ENCODE measurements around the gene PSMG4. TPM values are rescaled to one million over a fixed set of nuclear protein-coding genes. Genes with fewer than 3 reads are reported as not detected.
A peak's percentile ranks its signal among the peaks of the same experiment; 100 is the strongest.

The PSMG4 gene
- total RNA-seq, 2 experiments from 2014 or later = 12.3 to 12.8 TPM

- ChIA-PET CTCF (no interaction called here), POLR2A (no interaction called here)
- Mint-ChIP-seq H3K4me1 (ENCODE audit: low read depth) (peaks cover 57% of the 10 kb centered on the region), H3K27ac (no peak within 1 kb of the TSS), H3K36me3 (ENCODE audit: low read depth) (no peaks in the 10 kb centered on the region), H3K4me3 (peak within 1 kb of the TSS; percentile 79), H3K27me3 (peaks cover 77% of the 10 kb centered on the region), H3K9me3 (no peaks in the 10 kb centered on the region)
- H3K9me3 ChIP-seq (ENCODE audit: control insufficient read depth in 1 of 2, insufficient read depth in 1 of 2, low read length in 2 of 2) = peaks cover 0 to 43% of the 10 kb centered on the region in 2 experiments
- DNase-seq = no peak
- no peak within 1 kb of the TSS for H3K27ac ChIP-seq (ENCODE audit: low read depth in 1 of 2, low read length in 2 of 2)
- no peaks in the 10 kb centered on the region for H3K36me3 ChIP-seq (ENCODE audit: insufficient read depth, low read length)
- intact Hi-C loops (cut with DNase I, micrococcal nuclease) = loop anchor here in 1 of 2 experiments (5.0 kb wide), 1 partner anchor 65 kb away; no protein-coding TSS in a partner anchor
- TF ChIP-seq, protein P1, sequence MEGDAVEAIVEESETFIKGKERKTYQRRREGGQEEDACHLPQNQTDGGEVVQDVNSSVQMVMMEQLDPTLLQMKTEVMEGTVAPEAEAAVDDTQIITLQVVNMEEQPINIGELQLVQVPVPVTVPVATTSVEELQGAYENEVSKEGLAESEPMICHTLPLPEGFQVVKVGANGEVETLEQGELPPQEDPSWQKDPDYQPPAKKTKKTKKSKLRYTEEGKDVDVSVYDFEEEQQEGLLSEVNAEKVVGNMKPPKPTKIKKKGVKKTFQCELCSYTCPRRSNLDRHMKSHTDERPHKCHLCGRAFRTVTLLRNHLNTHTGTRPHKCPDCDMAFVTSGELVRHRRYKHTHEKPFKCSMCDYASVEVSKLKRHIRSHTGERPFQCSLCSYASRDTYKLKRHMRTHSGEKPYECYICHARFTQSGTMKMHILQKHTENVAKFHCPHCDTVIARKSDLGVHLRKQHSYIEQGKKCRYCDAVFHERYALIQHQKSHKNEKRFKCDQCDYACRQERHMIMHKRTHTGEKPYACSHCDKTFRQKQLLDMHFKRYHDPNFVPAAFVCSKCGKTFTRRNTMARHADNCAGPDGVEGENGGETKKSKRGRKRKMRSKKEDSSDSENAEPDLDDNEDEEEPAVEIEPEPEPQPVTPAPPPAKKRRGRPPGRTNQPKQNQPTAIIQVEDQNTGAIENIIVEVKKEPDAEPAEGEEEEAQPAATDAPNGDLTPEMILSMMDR (IDR thresholded peaks at IDR 0.05) = no peak
- H3K4me1 ChIP-seq (ENCODE audit: insufficient read depth, low read length) = peaks cover 55% of the 10 kb centered on the region
- peak; percentile 6 for ATAC-seq (ENCODE audit: poor library complexity)
- peaks cover 61% of the 10 kb centered on the region in 2 experiments for H3K27me3 ChIP-seq (ENCODE audit: control insufficient read depth in 1 of 2, insufficient read depth in 2 of 2, low read length in 2 of 2)
- H3K4me3 ChIP-seq (ENCODE audit: low read length) = peak within 1 kb of the TSS; percentile 45
These were observed 31.2 kb upstream of the PSMG4 start, which contains the start of gene TUBB2B for GRCh38 chr6:3227363-3228045. TSS of gene TUBB2B (minus strand) at chr6:3227653. CDS start at chr6:3227543, 110 bp downstream.

GRCh38 chr6:3228046-3228671 is 30.6 kb upstream of the PSMG4 start:
- peaks cover 66 to 67% of the 10 kb centered on the region in 2 experiments for H3K27me3 ChIP-seq (ENCODE audit: control insufficient read depth in 1 of 2, insufficient read depth in 2 of 2, low read length in 2 of 2)
- Mint-ChIP-seq H3K27ac (no peak overlapping the region), H3K4me3 (peak overlapping the region; percentile 71), H3K36me3 (ENCODE audit: low read depth) (no peaks in the 10 kb centered on the region), H3K27me3 (peaks cover 83% of the 10 kb centered on the region), H3K9me3 (no peaks in the 10 kb centered on the region), H3K4me1 (ENCODE audit: low read depth) (peaks cover 57% of the 10 kb centered on the region)
- DNase-seq (peak in 3 of 14 experiments; percentile 11 to 45 (median 44)), ATAC-seq (ENCODE audit: poor library complexity) (peak; percentile 30)
- peaks cover 55% of the 10 kb centered on the region for H3K4me1 ChIP-seq (ENCODE audit: insufficient read depth, low read length)
- H3K9me3 ChIP-seq (ENCODE audit: control insufficient read depth in 1 of 2, insufficient read depth in 1 of 2, low read length in 2 of 2) = peaks cover 0 to 43% of the 10 kb centered on the region in 2 experiments
- no peak overlapping the region for H3K27ac ChIP-seq (ENCODE audit: low read depth in 1 of 2, low read length in 2 of 2)
- H3K4me3 ChIP-seq (ENCODE audit: low read length) = peak overlapping the region; percentile 45
- intact Hi-C loops (cut with DNase I, micrococcal nuclease) = loop anchor here in 1 of 2 experiments (5.0 kb wide), 1 partner anchor 66 kb away; no protein-coding TSS in a partner anchor
- H3K36me3 ChIP-seq (ENCODE audit: insufficient read depth, low read length) = no peaks in the 10 kb centered on the region
- POLR2A ChIA-PET = no interaction called here
- TF ChIP-seq, protein P1 (IDR thresholded peaks at IDR 0.05) = no peak
- CTCF ChIA-PET = no interaction called here

DNA sequence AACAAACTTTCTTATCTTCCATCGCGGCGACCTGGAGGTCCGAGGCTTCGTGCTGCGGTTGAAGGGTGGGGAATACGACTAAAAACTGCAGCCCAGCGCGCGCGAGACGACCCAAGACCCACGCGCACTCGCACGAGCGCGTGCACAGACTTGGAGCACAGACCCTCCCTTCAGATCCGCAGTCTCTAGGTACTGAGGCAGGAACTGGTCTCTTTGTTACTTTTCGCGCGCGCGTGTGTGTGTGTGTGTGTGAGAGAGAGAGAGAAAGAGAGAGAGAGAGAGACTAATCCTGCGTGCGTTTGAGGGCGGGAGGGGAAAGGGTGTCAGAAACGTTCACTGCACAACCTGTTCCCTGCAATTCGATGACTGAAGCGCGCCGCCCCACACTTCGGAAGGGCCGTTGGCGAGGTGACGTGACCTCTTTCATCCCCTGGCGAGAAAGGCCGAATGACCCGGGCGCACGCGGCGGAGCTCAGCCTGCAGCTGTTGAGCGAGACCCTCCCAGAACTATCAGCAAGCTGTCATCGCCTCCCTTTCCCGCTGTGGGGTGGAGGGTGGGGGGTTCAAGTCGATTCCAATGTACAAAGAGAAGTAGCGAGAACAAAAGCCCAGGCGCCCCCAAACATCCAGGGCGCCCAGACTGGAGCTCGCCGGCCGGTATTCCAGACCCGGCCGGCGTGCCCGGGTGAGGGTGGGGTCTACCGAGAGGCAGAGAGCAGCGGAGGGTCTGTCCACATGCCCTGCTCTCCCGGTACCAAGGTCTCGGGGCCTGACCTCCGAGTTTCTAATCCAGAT is 29.8 kb upstream of the PSMG4 start:
- H3K36me3 Mint-ChIP-seq (ENCODE audit: low read depth) = no peaks in the 10 kb centered on the region
- Histone ChIP-seq H3K9me3 (ENCODE audit: control insufficient read depth in 1 of 2, insufficient read depth in 1 of 2, low read length in 2 of 2) (peaks cover 0 to 43% of the 10 kb centered on the region in 2 experiments), H3K27me3 (ENCODE audit: control insufficient read depth in 1 of 2, insufficient read depth in 2 of 2, low read length in 2 of 2) (peaks cover 72 to 73% of the 10 kb centered on the region in 2 experiments), H3K4me3 (ENCODE audit: low read length) (peak overlapping the region; percentile 45), H3K4me1 (ENCODE audit: insufficient read depth, low read length) (peaks cover 55% of the 10 kb centered on the region), H3K27ac (ENCODE audit: low read depth in 1 of 2, low read length in 2 of 2) (no peak overlapping the region), H3K36me3 (ENCODE audit: insufficient read depth, low read length) (no peaks in the 10 kb centered on the region)
- H3K27me3 Mint-ChIP-seq = peaks cover 86% of the 10 kb centered on the region
- peak overlapping the region; percentile 47 for H3K27ac Mint-ChIP-seq
- CTCF ChIA-PET = interaction anchor here (0.8 kb wide), 1 partner anchor 18 kb away, joined by 3 read pairs; no protein-coding TSS in a partner anchor
- ATAC-seq (ENCODE audit: poor library complexity) = peak; percentile 42
- peak overlapping the region; percentile 77 for H3K4me3 Mint-ChIP-seq
- intact Hi-C loops (cut with DNase I, micrococcal nuclease) = loop anchor here in 1 of 2 experiments (5.0 kb wide), 1 partner anchor 67 kb away; no protein-coding TSS in a partner anchor
- TF ChIP-seq, protein P1 (IDR thresholded peaks at IDR 0.05) = no peak
- DNase-seq = peak in 12 of 14 experiments; percentile 22 to 64 (median 49)
- POLR2A ChIA-PET = interaction anchor here (1.0 kb wide), 1 partner anchor 23 kb away, joined by 5 read pairs; no protein-coding TSS in a partner anchor
- no peaks in the 10 kb centered on the region for H3K9me3 Mint-ChIP-seq
- H3K4me1 Mint-ChIP-seq (ENCODE audit: low read depth) = peaks cover 57% of the 10 kb centered on the region
